GM19035 (cell line): ENCODE data around the gene CRYGS.
"Not testable (repeated sequence)": the region's sequence is repeated elsewhere in the genome, so short reads cannot be mapped to it uniquely, and the experiment has no call there.

Source experiments
- ATAC-seq: cut with Tn5 transposase; IDR thresholded peaks from one replicate; pipeline ENCODE4 v1.9.1; 2021; ENCODE audit not compliant: unreplicated experiment

CRYGS gene

DNA sequence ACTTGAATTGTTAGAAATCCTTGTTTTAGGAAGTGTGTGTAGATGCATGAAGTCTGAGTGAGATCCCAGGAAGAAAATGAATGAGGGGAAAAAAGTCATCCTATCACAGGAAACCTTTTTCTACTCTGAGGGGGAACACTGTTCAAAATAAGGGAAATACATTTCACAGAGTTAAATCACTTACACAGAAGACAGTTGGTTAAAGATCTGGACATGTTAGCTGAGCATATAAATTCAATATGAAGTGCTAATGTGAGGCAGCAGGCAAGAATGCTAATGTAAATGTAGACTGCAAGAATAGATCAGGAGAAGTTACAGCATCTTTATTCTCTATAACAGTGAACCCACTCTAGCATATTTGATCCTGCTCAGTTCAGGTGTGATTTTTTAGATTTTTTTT is 20.4 kb upstream of the CRYGS start:
- no peak for ATAC-seq

DNA sequence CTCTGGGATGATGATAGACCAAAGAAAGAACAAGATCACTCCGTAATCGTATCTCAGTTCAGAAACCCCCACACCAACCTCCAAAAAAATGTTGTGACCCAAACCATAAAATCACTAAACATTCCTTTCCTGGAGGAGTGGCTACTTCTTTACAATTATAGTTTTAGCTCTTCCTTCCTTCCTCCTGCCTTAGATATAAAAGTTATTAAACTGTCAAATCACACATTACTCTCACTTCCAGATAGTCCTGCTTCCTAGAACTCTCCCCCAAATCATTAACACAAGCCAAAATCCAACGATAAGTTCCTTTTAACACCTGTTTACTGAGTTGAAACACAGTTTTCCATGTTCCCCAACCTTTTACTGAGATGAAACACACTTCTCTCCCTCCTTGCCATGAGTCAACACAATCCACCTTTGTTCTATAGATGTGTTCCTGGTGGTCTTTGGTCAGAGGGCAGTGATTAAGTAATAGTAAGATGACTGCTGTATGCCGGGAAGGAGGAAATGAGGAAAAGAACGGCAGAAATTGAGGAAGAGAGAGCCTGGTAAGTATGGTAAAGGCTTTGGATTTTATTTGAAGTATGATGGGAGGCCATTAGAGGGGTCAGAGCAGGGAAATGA is 8.3 kb upstream of the CRYGS start:
- ATAC-seq = no peak

DNA sequence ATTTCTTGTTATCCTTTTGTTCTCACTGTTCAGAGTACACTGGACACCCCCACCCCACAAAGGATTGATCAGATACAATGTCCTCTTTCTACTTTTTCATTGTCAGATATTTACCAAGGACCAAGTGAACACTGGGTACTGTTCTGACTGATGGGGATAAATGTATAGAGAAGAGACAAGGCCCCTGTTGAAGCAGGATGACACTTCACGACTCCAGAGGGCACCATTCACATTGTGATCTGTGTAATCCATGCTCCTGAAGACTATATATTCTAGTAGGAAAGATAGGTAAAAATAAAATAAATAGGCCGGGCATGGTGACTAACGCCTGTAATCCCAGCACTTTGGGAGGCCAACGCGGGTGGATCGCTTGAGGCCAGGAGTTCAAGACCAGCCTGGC is 7.2 kb upstream of the CRYGS start:
- ATAC-seq = no peak

DNA sequence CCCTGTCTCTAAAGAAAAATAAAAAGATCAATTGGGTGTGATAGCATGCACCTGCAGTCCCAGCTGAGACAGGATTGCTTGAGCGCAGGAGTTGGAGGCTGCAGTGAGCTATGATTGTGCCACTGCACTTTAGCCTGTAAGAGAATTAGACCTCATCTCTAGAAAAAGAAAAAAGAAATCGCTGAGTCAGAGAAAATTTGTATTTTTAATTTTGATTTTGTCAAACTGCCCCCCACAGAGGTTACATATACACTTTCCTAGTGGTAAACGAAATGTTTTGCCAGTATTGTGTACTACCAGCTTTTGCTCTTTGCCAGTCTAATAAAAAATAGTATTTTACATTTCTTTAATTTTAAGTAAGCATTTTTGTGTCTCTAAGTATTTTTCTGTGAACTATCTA is 5.3 kb upstream of the CRYGS start:
- ATAC-seq = no peak

DNA sequence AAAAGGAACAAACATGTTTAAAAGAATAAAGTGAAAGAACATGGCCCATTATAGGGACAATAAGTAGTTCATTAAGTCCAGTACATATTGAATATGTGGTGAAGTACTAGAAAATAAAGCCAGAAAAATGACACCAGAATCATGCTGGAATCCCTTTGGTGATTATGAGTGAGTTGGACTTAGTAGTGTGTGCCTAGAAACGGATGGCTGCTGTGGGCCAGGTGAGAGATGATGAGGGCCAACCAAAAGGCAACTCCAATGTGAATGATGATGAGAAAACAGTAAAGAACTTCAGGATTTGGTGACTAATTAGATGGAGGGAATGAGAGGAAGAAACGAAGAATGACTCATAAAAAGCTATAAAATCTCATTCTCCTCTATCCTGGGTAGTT is 3.3 kb downstream of the CRYGS start:
- no peak for ATAC-seq

DNA sequence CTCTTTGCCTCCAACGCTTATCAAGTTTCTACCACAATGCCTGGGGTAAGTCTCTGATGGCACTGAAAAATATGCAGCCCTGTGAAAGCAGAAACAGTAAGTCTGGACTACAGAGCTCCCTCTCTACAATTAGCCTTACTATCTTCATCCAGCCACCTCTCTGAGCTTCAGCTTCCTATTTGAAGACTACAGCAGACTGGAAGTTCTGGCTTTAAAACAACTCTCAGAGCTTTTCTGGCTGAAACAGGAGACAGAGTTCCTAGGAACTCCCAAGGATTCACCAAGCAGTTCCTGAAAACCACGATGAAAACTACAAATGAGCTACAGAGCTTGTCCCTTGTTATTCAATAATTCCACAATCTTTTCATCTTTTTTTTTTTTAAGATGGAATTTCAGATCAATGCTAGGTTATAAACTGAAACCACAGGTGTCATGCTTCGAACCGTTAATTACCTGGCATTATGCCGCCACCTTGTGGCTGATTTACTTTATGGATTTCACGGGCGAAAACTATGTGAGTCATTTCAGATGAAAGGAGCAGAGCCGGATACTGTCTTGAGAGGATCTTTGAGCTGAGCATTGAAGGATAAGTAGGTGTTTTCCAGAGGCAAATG is 3.9 kb downstream of the CRYGS start:
- peak; percentile 63 for ATAC-seq

GRCh38 chr3:186538779-186539178 is 5.4 kb downstream of the CRYGS start:
- no peak for ATAC-seq

DNA sequence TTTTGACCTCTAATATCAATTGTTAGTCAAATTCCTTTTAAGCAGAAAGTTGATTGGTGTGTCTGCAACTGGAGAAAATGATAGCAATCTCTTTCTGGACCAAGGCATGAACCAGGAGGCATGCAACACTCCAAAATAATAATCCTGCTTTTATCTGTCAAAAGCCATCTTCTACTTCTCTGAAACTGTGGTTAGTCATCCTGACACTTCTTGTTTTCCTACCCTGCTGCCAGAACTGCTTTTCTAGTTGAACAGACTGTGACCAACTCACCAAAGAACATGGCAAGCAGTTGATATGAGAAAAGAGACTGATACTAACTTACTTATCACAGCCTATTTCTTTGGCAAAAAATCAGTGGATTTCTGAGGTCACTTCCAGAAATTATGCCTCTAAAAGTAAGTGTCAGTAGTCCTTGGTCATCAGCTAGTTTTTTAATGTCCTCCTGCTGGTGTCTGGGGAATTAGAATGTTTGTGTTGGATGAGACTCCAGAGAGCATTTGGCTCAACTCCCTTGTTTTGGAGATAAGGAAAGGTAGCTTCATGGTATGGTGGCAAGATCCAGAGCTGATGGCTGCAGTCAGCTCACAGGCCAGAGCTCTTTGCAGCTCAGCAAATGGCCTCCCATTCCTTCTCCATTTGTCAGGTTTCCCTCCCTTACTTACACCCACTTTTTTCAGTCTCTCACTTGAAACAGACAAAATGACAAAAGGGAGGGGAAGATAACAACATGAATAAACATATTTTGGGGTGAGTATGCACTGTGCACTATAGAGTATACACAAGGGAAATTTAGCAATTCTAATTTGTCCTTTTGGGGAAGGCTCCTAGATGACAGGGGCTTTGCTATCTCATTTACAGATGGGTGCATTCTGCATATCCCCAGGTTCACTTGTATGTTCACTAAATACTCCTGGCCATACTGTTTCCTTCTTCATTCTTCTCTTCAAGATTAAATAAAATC is 7.0 kb downstream of the CRYGS start:
- no peak for ATAC-seq

GRCh38 chr3:186534113-186534669 is 10.0 kb downstream of the CRYGS start:
- peak; percentile 90 for ATAC-seq

GRCh38 chr3:186532598-186533072 is 11.5 kb downstream of the CRYGS start:
- ATAC-seq = peak; percentile 40

DNA sequence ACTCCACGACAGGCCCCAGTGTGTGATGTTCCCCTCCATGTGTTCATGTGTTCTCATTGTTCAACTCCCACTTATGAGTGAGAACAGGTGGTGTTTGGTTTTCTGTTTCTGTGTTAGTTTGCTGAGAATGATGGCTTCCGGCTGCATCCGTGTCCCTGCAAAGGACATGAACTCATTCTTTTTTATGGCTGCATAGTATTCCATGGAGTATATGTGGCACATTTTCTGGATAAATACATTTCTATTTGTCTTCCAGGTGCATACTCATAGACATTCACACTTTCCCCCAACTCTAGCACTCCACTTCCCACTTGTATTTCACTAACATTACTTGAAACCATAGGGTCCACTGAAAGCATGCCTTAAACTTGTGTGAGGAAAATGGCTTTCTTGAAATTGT is 12.5 kb downstream of the CRYGS start:
- ATAC-seq = not testable (repeated sequence)

- no peak for ATAC-seq
These were observed 13.8 kb downstream of the CRYGS start for GRCh38 chr3:186530415-186530814.

DNA sequence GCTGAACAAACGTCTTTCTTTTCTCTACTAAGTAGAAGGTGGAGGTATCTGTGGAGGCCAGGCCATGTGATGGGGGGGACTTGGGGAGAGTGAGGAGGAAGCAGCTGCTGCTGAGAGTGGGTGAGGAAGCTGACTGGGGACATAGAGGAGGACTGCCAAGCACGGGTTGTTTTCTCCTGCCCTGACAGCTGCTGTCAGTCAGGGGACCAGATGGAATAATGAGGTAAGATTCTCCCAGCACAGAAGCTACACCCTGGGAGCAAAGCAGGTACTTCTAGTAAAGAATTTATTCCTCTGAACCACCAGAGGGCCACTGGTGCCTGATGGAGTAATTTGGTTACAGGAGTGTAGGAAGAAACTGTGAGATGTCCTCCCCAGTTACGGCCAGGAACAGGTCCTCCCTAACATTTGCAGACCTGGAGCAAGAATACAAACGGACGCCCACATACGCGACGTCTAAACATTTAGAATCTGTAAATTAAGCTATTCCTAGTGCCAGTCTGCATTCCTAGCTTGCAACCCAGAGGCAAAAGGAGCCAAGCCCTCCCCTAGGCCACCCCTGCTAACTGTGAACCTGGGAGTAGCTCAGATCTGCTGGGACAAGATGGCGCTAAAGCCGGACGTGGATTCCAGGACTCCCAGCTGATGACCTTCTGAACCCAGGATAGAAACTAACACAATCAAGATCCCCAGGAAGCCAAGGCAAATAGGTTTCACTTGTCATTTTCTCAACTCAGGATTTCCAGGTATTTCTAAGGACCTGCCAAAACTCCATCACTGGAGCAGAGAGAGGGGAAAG is 14.8 kb downstream of the CRYGS start:
- ATAC-seq = no peak

GRCh38 chr3:186526256-186526606 is 17.9 kb downstream of the CRYGS start:
- no peak for ATAC-seq

DNA sequence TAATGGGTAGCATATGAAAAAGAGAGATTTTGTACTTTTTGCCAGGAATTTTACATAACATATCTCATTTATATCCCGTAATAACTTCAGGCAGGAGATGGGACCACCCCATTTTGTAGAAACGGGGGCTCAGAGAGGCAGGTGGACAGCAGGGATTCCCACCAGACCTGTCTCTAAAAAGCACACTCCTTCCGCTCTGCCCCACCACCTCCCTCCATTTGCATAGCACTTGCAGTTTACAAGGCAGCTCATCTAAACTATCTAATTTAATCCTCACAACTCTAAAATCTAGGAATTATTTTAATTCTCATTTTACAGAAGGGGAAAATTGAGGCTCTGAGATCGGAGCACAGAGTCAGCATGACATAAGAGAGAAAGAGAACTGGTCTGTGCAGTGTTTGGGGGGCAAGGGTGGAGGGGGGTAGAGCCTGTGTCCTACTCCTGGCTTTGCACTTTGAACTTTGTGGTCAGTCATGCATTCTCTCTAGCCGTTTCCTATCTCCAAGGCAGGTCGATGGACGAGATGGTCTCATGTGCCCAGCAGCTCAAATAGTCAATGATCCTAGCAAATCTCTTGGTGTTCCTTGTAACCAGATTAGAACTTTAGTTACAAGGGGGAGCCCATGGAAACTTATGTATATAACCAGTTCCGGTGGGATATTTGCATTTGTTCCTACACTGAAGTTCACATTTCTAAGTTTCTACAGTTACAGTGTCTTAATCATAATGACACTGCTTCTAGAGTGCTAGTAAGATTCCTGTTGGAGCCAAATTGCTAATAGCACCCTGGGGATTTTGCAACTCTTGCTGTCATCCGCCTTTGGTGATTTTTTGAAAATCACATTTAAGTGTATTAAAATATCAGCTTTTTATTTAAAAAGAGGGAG is 18.6 kb downstream of the CRYGS start:
- ATAC-seq = no peak

GRCh38 chr3:186524616-186525015 is 19.6 kb downstream of the CRYGS start:
- no peak for ATAC-seq

- no peak for ATAC-seq
These were observed 20.7 kb downstream of the CRYGS start for GRCh38 chr3:186523434-186523833.

GRCh38 chr3:186523022-186523421 is 21.2 kb downstream of the CRYGS start:
- ATAC-seq = no peak

DNA sequence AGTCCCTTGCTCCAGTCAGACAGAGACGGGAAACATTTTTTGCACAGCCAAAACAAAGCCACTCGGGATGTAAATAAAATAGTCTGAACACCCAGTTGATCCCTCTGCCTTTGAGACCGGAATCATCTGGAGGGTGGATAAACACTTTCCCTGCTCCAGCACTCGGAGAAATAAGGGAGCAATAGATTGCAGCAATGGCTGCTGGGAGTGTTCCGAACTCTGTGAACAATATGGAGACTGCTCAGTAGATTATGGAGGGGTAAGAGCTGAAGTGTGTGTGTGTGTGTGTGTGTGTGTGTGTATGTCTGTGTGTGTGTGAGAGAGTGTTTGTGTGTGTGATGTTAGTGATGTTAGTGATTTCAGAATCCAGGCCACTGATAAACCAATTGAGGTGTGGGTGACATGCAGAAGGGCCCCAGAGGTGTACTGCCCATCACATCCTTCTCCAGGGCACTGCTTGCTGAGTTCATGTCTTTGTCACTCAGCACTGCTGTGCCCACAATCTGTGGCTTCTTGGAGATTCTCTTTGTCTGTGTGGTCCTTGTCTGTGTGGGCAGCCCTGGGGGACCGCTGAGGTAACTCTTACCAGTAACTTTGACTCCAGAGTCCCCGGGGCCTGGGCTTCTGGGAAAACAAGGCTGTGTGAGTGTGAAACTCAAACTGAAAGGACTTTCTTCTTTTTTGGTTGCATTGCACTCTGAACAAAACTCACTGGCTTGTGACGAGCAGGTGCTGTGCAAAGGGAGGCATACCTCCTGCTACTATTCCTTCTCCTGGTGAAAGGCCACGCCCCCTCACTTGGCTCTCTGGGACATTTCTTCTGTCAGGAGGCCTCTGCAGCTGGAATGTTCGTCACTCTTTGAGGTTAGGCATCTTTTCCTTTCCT is 23.0 kb downstream of the CRYGS start:
- peak; percentile 68 for ATAC-seq
